ENCODE data around the gene WDR90.

DNA sequence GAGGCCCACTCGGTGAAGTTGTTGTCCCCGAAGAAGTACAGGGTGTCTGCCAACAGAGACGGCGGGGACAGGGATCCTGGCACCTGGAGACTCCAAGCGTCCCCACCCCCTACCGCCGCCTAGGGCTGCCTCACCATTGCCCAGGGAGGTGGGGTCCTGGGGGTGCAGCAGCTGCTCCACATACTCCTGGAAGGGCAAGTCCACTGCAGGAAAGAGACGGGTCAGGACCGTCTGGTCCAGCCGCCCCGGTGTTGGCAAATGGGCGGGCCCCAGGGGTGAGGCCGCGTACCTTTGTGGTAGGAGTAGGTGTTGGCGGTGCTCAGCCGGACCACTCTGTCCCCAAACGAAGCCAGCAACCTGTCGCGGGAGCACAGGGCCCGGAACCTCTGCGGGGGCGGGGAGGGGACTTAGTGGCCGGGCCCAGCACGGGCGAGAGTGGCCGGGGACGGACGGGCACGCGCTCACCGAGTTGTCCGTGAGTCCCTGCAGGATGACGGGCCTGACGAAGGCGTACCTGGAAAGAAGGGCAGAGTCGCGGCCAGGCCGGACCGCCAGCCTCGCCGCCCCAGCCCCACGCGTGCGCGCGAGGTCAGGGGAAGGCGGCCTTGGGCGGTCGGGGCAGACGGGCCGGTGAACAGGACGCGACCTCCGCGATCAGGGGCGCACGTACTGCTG is 34.4 kb downstream of the WDR90 start:
- TF ChIP-seq, protein P1, sequence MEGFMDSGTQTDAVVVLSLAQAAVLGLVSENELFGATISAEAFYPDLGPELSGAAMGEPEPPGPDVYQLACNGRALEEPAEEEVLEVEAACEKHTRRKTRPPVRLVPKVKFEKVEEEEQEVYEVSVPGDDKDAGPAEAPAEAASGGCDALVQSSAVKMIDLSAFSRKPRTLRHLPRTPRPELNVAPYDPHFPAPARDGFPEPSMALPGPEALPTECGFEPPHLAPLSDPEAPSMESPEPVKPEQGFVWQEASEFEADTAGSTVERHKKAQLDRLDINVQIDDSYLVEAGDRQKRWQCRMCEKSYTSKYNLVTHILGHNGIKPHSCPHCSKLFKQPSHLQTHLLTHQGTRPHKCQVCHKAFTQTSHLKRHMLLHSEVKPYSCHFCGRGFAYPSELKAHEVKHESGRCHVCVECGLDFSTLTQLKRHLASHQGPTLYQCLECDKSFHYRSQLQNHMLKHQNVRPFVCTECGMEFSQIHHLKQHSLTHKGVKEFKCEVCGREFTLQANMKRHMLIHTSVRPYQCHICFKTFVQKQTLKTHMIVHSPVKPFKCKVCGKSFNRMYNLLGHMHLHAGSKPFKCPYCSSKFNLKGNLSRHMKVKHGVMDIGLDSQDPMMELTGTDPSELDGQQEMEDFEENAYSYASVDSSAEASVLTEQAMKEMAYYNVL (CRISPR knock-in tag; IDR thresholded peaks at IDR 0.05; ENCODE audit: borderline replicate concordance): no peak
- no peak for TF ChIP-seq EZH2 (conservative IDR thresholded peaks at IDR 0.05; ENCODE audit: low read depth, low read length)
- TF ChIP-seq IRF2 (CRISPR knock-in tag; IDR thresholded peaks at IDR 0.05): no peak
- no peak for TF ChIP-seq FOXP1 (IDR thresholded peaks at IDR 0.05)
- no peak for TF ChIP-seq FOXP1 (CRISPR knock-in tag; IDR thresholded peaks at IDR 0.05)
- TF ChIP-seq NR3C1 (CRISPR knock-in tag; IDR thresholded peaks at IDR 0.05): no peak
- TF ChIP-seq AGO1 (IDR thresholded peaks at IDR 0.05; ENCODE audit: low read depth, low read length, poor library complexity, severe bottlenecking): peak; percentile 15
- TF ChIP-seq, protein P2, sequence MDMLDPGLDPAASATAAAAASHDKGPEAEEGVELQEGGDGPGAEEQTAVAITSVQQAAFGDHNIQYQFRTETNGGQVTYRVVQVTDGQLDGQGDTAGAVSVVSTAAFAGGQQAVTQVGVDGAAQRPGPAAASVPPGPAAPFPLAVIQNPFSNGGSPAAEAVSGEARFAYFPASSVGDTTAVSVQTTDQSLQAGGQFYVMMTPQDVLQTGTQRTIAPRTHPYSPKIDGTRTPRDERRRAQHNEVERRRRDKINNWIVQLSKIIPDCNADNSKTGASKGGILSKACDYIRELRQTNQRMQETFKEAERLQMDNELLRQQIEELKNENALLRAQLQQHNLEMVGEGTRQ (IDR thresholded peaks at IDR 0.05; ENCODE audit: low read depth, low read length): no peak
- TF ChIP-seq, protein P2 (CRISPR knock-in tag; IDR thresholded peaks at IDR 0.05; ENCODE audit: borderline replicate concordance): no peak
- no peak for TF ChIP-seq ZNF816 (CRISPR knock-in tag; IDR thresholded peaks at IDR 0.05; ENCODE audit: borderline replicate concordance)
- no peak for TF ChIP-seq NR2C2 (CRISPR knock-in tag; IDR thresholded peaks at IDR 0.05; ENCODE audit: borderline replicate concordance)
- no peak; a peak in 1 of 4 replicates for TF ChIP-seq POLR2A (IDR thresholded peaks at IDR 0.05; ENCODE audit: insufficient read depth in 1 of 2, low read depth in 2 of 2, low read length in 2 of 2)
